Midbrain (tissue), 1 donor: Measurements from ENCODE around the gene SORL1.

Experiments used
- DNase-seq: peaks from one replicate; lab custom pipeline; 2025; lab: John Stamatoyannopoulos, UW

The SORL1 gene

GRCh38 chr11:121426476-121427399, 25.4 kb upstream of the SORL1 start:
- DNase-seq, result no peak

DNA sequence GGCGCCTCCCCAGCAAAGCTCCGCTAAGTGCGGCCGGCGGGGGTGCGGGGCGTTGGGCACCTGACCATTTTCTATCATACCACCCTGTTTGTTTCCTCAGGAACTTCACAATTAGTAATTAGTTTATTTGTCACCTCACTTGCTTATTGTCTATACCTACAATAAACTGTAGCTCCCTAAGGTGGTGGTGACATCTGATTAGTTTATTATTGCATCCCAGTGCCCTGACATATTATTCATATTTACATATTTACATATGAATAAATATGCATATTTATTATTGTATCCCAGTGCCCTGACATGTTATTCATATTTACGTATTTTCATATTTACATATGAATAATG, 24.7 kb upstream of the SORL1 start:
- DNase-seq, result no peak

DNA sequence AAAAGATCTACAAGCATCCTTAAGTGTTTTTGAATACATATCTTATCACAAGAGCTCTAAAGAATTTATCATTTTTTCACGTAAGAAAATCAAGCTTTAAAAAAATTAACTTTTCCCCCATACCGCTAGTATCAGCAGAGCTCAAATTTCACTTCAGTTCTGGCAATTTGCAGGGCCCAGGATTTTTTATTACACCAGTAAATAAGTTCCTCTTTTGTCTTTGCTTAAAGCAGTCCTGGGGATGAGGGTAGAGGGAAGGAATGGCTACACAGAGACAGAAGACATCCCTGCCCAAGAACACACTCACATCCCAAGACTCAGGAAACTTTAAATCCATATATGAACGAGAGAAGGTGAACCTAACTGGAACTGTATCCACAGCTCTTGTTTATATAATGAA, 22.6 kb upstream of the SORL1 start:
- DNase-seq, result no peak

DNA sequence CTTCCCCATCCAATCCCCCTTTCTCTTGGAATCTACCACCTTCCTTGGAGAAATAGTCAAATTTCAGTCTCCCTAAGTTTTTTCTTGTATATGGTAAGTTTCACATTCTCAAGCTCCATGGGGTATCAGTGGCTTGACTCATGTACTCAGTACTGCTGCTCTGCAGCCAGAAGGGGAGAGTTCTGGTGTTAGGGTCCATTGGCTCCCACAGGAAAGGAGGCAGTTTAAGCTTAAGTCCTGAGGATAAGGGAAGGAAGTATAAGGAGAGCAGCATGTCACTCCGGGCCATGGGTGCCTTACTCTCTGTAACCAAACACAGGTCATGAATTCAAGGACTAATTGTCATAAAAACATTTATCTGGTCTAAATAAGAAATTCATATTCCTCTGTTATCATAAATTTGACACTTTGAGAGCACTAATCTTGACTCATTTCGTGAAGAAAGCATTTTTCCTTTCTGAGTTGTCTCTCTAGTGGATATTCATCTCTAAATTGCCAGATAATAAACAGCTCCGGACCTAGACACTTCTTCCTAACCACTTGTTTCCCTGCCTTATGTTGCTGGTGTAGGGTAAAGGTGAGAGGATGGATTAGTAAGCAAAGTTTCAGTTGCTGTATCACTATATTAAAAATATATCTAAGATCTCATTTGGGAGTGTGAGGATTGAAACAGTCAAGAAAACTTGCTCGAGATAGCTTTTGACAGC, 20.1 kb upstream of the SORL1 start:
- no peak for DNase-seq

DNA sequence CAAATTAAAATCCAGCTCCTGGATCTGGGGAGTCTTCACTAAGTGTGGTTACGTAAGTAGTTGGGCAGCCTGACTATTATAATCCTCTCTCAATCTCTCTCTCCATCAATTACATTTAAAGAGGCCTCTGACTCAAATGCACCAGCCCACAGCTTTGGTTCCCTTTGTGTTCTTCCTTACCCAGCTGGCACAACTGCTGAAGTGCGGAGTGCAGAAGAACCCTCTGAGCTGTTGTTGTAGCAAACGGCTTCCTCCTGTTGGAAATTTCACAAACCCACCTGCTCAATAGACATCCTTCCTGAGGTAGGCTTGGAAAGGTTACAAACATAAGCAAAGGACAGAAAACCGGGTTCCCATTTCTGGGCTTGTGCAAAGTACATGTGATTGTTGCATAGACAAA, 17.0 kb upstream of the SORL1 start:
- no peak for DNase-seq

DNA sequence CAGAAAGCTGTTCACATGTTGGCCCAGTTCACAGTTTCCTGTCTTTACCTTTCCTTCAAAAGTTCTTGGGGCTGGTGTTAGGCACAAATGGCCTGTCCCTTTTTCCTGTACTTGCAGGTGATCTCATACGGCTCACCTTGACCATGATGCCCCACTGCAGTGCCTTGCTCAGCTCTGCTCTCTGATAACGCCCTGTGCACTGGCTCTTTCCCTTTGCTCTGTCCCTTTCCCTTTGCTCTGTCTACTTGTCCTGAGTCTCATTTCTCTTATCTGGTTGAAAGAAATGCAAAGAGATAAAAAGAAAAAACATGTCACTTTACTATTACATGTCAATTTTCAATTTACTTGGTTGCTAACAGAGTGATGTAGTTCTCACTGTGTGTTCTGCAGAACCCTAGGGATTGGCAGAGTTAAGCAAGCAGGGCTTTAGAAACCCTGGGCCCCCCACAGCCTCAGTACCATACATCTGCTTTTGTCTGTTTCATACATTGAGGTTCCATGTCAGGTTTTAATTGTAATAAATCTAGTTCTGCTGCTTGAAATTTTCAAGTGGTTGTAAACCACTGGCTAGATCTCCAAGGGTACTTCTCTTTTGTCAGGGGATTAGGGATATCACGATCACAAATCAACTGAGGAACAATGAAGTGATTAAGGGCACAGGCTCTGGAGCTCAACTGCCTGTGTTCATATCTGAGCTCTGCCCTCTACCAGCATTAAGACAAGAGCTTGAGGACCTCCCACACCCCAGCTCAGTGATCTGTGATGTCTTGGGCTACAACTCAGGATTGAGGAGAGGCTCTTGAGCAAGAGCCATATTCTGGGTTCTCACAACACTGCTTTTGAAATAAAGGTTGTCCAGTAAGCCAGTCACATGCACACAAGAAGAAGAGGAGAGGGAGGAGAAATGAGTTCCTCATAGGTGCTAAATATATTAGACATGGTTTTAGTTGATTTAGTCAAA, 16.3 kb upstream of the SORL1 start:
- no peak for DNase-seq

GRCh38 chr11:121437018-121437685, 15.0 kb upstream of the SORL1 start:
- DNase-seq, result no peak

DNA sequence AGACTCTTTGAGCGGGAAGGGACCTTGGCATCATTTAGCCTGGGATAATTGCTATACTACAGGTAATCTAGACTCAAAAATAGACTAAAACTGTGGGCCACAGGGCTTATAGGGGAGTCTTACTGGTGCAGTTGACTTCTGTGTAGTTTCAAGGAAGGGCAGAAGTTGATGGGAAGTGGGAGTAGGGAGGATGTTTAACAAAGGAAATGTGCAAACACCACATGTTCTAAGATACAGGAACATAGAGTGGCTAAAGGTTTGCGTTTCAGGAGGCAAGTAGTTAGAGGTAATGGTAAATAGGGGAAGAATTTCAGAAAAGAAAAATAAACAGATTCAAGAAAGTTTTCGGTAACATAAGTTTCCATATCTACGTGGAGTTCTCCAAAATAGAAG, 14.4 kb upstream of the SORL1 start:
- DNase-seq, result no peak

DNA sequence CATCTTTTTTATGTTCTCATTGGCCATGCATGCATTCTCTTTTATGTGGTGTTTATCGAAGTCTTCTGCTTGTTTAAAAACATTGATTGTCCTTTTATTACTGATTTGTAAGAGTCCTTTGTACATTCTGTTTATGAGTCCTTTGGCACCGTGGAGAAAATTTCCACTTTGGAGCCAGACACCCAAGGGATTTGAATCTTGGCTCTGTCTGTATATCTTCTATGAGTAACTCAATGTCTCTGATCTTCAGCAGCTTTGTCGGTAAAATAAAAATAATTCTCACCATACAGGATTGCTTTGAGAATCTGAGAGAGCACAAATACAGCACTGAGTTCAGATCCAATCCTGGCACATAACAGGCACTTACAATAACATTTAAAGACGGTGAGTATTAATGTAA, 12.8 kb upstream of the SORL1 start:
- no peak for DNase-seq

DNA sequence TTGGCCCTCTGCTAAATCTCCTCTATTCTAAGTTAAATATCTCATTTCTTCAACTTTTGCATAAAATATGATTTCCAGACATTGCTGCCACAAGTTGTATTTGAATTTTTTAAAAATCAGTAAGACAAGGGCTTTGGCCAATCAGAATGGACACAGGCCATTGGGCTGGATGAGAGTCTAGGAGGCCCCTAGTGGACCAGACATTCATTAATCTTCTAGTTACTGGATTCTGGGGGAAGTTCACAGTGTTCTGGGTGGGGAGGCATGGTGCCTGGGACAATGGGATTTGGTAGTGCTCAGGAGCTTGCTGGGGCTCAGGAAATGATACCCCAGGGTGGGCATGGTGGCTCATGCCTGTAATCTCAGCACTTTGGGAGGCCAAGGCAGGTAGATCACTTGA, 12.4 kb upstream of the SORL1 start:
- DNase-seq, result no peak

DNA sequence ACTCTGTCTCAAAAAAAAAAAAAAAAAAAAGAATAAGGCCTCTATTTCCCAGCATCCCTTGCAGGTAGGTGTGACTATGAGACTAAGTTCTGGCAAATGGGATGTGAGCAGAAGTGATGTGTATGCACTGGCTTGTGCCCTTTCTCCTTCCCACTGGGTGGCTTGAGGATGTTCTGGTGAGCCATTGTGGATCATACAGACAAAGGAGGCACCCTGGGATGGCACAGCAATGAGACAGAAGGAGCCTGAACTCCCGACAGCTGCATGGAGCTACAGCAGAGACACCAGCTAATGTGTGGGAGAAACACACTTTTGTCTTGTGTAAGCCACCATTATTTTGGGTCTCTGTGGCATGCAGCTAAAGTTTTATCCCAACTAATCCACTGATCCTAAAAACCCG, 10.6 kb upstream of the SORL1 start:
- no peak for DNase-seq

DNA sequence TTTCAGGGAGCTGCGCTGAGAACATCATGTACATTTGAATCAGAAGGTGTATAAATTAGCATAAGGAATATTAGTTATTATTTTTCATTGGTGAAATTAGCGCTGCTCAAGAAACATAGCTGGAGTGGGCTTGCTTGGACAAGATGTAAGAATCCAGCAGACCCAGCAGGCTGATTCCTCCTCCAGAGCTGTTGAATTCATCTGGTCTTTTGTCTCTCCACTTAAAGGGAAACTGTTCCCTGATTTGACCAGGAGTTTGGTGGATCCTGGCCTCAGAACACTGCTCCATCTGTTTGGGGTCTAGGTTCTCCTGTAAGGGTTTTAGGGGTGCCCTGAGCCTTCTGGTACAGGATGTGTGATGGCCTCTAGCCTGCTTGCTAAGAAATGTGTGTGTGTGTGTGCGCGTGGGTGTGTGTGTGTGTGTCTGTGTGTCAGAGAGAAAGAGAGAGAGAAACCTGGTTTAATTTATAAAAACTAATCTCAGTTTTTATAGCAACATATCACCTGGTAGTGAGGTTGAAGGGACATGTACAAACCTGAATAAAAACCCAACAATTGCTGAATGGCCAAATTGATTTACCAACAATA, 8.3 kb upstream of the SORL1 start:
- no peak for DNase-seq

DNA sequence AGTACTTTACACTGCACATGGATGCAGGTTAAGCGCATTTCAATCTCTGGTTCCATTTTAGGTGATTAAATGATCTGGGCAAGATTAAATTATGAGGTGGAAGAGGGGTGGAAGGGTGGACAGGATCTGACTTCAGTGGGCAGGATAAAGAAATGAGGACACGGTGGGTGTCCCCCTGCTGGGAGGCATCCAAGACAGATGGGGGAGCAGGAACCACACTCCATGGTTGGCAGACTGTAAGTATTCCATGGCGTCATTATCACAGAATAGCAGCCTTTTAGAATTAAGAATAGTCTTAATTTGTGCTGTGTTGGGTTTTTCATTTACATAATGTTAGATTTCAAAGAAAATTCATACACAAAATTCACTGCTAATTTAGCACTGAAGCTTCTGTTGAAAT, 7.6 kb upstream of the SORL1 start:
- no peak for DNase-seq

DNA sequence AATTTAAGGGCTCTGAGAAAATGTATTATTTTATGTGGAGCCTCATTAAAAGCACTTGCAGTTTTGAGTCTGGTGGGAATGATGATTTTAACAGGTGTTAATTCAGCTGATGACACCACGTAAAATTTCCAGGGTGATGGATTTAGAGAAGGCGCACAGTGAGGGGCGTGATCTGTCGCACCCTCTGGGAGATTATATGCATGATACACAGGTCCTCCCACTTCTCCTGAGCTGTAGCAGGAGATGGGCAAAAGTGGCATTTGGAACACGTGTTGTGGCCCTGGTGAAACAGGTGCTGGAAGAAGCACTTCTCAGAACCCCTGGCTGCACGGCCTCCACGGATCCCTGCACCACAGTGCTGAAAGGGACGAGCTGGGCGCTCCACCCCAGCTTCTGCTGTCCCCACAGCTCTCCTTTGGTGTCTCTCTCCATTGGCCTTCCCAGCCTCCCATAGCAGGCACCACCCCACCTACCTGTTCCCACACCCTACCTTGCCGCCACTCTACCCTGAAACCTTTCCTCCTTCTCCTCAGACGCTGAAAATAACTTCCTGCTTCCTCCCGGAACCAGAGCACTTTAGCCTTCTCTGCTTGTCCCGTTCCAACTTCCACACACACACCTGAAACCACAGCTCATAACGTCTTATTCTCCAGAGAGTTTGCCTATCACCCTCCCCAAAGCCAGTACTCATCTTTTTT, 6.9 kb upstream of the SORL1 start:
- DNase-seq, result no peak

DNA sequence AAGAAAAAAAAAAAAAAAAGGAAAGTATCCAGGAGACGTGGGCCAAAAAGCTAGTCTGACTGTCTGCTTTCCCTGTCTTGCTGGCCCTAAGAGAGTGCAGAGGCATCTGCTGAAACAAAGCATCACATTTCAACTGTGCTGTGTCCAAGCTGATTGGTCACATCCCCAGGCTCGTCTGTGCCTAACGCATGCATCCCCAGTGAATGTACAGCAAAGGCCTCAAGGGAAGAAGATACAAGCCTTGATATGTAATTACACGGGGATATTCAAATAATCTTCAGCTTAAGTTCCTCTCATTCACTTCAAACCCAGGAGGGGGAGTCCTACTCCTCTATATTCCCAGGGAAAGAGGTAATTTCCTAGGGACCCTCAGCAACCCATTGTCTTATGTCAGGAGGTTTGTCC, 5.4 kb upstream of the SORL1 start:
- peak; percentile 27 for DNase-seq

DNA sequence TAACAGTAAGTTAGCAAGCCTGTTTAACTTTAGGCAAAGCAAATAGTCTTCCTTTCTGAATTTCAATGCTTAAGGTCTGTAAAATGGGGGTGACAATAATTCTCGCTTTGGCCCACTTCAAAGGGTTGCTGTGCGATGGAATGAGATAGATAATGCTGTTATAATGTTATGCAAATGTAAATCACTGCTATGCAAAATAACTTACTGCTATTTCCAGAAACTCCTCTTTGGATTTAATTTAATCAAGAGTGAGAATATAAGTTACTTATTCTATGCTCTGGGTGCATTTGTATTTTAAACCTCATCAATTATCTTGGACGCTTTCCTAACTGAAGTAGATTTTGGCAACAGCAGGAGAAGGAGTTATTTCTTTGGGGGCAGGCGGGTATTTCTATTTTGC, 4.1 kb upstream of the SORL1 start:
- no peak for DNase-seq

GRCh38 chr11:121448431-121448941, 3.6 kb upstream of the SORL1 start:
- DNase-seq, result no peak

DNA sequence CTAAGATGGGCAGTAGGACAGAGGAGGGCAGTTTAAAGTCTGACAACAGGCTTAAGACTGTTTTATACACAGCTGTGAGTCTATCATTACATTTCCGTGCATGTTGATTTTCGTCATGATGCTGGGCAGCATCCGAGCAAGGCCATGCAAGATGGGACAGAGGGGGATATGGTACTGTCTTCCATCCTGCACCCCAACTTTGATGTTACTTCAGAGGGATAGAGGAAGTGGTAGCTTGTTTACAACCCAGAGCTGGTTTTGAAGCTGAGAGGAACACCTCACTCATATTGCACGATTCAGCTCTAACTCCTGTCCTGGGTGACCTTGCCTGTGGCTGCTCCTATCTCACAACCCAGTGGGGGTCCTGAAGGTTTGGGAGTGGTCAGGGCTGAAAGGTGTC, 3.0 kb upstream of the SORL1 start:
- no peak for DNase-seq

DNA sequence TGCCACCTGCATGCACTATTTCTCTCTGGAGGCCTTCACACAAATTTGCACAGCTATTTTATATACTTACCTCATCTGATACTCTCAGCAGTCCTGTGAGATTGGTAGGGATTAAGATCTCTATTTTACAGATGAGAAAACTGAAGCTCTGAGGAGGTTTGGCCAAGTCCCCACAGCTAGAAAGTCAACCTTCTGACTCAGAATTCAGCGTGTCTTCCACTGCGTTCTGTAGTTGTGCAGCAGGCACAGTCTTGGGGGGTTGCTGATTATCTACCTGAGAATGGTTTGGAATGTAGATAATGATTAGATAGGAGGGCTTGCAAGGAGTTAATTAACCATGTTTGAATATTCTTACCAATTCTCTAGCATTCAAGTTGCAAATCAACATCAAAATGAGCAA, 2.5 kb upstream of the SORL1 start:
- no peak for DNase-seq

GRCh38 chr11:121450401-121450800, 1.7 kb upstream of the SORL1 start:
- no peak for DNase-seq
